HEK293 (cell line): ENCODE results near the gene SOX18.
"Not testable (repeated sequence)": the region's sequence is repeated elsewhere in the genome, so short reads cannot be mapped to it uniquely, and the experiment has no call there.

Source experiments
- CTCF ChIA-PET: fragments of 350-600 bp; formaldehyde crosslinking; extraction: SDS; loops from one replicate; lab custom pipeline; 2021; ENCODE audit warnings: antibody characterized with exemption; lab: Yijun Ruan, JAX
- POLR2A ChIA-PET: fragments of 300-600 bp; formaldehyde crosslinking; extraction: SDS; loops from one replicate; lab custom pipeline; 2020; ENCODE audit warnings: antibody characterized with exemption, inconsistent platforms; lab: Yijun Ruan, JAX
- H3K27ac ChIP-seq: fragments of 200-500 bp; sonication (Bioruptor generic); 2 replicates; pipeline ENCODE4 v1.5.1; 2014; ENCODE audit warnings: low read depth, low read length, control low read depth, inconsistent platforms; ENCODE audit errors: extremely low read depth
- H3K36me3 ChIP-seq, 2 experiments: fragments of 200-500 bp in 1 of 2; sonication (Bioruptor generic) in 1 of 2; 1 replicate in 1 of 2; 2 replicates in 1 of 2; pipeline ENCODE4 v1.5.1; 2014 to 2017; ENCODE audit warnings: inconsistent platforms in 2 of 2, low read length in 2 of 2; ENCODE audit not compliant: control insufficient read depth in 2 of 2, insufficient read depth in 1 of 2
- H3K4me1 ChIP-seq: fragments of 200-500 bp; sonication (Bioruptor generic); 2 replicates; pipeline ENCODE4 v1.5.1; 2014; ENCODE audit warnings: mild to moderate bottlenecking, low read length, inconsistent platforms; ENCODE audit not compliant: control insufficient read depth, insufficient read depth
- H3K4me3 ChIP-seq: 2 replicates; pipeline ENCODE4 v1.5.1; 2011; ENCODE audit warnings: low read depth, mild to moderate bottlenecking, control low read depth, low read length, moderate library complexity
- H3K9me3 ChIP-seq: fragments of 200-500 bp; sonication (Bioruptor generic); 2 replicates; pipeline ENCODE4 v1.5.1; 2014; ENCODE audit warnings: low read depth, low read length, inconsistent platforms; ENCODE audit not compliant: control insufficient read depth, insufficient read depth
- EGR2 ChIP-seq: fragments of 450-650 bp; formaldehyde crosslinking; IDR thresholded peaks from 2 replicates; pipeline ENCODE4 v1.5.1; 2016; ENCODE audit warnings: low read depth, missing biosample characterization, missing genetic modification characterization
- HOXC10 ChIP-seq: sonication (generic); formaldehyde crosslinking; IDR thresholded peaks from 2 replicates; pipeline ENCODE4 v1.8.1; 2023; ENCODE audit warnings: mild to moderate bottlenecking, missing genetic modification reagents
- SALL2 ChIP-seq: fragments of 450-650 bp; formaldehyde crosslinking; IDR thresholded peaks from 2 replicates; pipeline ENCODE4 v1.5.0; 2017; ENCODE audit warnings: missing biosample characterization, mild to moderate bottlenecking, missing genetic modification characterization, borderline replicate concordance
- SETDB1 ChIP-seq: IDR thresholded peaks from one replicate; pipeline ENCODE4 v1.6.1; 2017; ENCODE audit warnings: mild to moderate bottlenecking, low read length, moderate library complexity, mixed read lengths; ENCODE audit not compliant: insufficient read length
- TRIM28 ChIP-seq: IDR thresholded peaks from 2 replicates; pipeline ENCODE4 v1.6.1; 2011; ENCODE audit warnings: low read length, control low read depth, borderline replicate concordance
- WT1 ChIP-seq: fragments of 450-650 bp; formaldehyde crosslinking; IDR thresholded peaks from 2 replicates; pipeline ENCODE4 v1.5.1; 2016; ENCODE audit warnings: missing biosample characterization, missing genetic modification characterization
- ZEB2 ChIP-seq: fragments of 450-650 bp; formaldehyde crosslinking; IDR thresholded peaks from 2 replicates; pipeline ENCODE4 v1.5.1; 2016; ENCODE audit warnings: missing biosample characterization, missing genetic modification characterization
- ZFP41 ChIP-seq: fragments of 450-650 bp; formaldehyde crosslinking; IDR thresholded peaks from 2 replicates; pipeline ENCODE4 v1.5.1; 2016; ENCODE audit warnings: missing biosample characterization, missing genetic modification characterization, borderline replicate concordance
- ZNF214 ChIP-seq: fragments of 450-650 bp; formaldehyde crosslinking; IDR thresholded peaks from 2 replicates; pipeline ENCODE4 v1.5.1; 2017; ENCODE audit warnings: missing biosample characterization, mild to moderate bottlenecking, missing genetic modification characterization, borderline replicate concordance
- ZNF274 ChIP-seq, 2 experiments: fragments of 200-500 bp in 1 of 2; fragments of 450-650 bp in 1 of 2; sonication (Bioruptor generic) in 1 of 2; formaldehyde crosslinking in 1 of 2; IDR thresholded peaks; 2 replicates each; pipeline versions ENCODE4 v1.5.1 to v1.6.1; 2014 to 2016; ENCODE audit warnings: borderline replicate concordance in 1 of 2, inconsistent platforms in 1 of 2, low read length in 1 of 2, missing biosample characterization in 1 of 2, missing genetic modification characterization in 1 of 2
- ZNF416 ChIP-seq: fragments of 450-650 bp; formaldehyde crosslinking; IDR thresholded peaks from 2 replicates; pipeline ENCODE4 v1.5.1; 2016; ENCODE audit warnings: missing biosample characterization, missing genetic modification characterization
- ZNF529 ChIP-seq: fragments of 450-650 bp; formaldehyde crosslinking; IDR thresholded peaks from 2 replicates; pipeline ENCODE4 v1.5.1; 2017; ENCODE audit warnings: missing genetic modification characterization, missing biosample characterization; ENCODE audit not compliant: insufficient replicate concordance
- ZNF561 ChIP-seq: fragments of 450-650 bp; IDR thresholded peaks from 2 replicates; pipeline ENCODE4 v1.5.1; 2018; ENCODE audit warnings: missing biosample characterization, missing genetic modification characterization, borderline replicate concordance
- ZNF621 ChIP-seq: fragments of 450-650 bp; formaldehyde crosslinking; IDR thresholded peaks from 2 replicates; pipeline ENCODE4 v1.5.1; 2017; ENCODE audit warnings: missing biosample characterization, missing genetic modification characterization
- ZNF701 ChIP-seq: fragments of 450-650 bp; formaldehyde crosslinking; IDR thresholded peaks from 2 replicates; pipeline ENCODE4 v1.5.1; 2016; ENCODE audit warnings: missing biosample characterization, missing genetic modification characterization
- TF ChIP-seq, protein P1 (sequence below): fragments of 450-650 bp; formaldehyde crosslinking; IDR thresholded peaks from 2 replicates; pipeline ENCODE4 v1.5.1; 2016; ENCODE audit warnings: missing biosample characterization, missing genetic modification characterization
- TF ChIP-seq, protein P2 (sequence below): fragments of 450-650 bp; formaldehyde crosslinking; IDR thresholded peaks from 2 replicates; pipeline ENCODE4 v1.5.1; 2016; ENCODE audit warnings: missing biosample characterization, missing genetic modification characterization
- TF ChIP-seq, protein P3 (sequence below): fragments of 450-650 bp; formaldehyde crosslinking; IDR thresholded peaks from 2 replicates; pipeline ENCODE4 v1.5.1; 2016; ENCODE audit warnings: missing biosample characterization, missing genetic modification characterization
- TF ChIP-seq, protein P4 (sequence below): fragments of 450-650 bp; formaldehyde crosslinking; IDR thresholded peaks from 2 replicates; pipeline ENCODE4 v1.5.1; 2016; ENCODE audit warnings: missing biosample characterization, missing genetic modification characterization
- TF ChIP-seq, protein P5 (sequence below): fragments of 450-650 bp; formaldehyde crosslinking; IDR thresholded peaks from 2 replicates; pipeline ENCODE4 v1.5.1; 2016; ENCODE audit warnings: missing biosample characterization, missing genetic modification characterization

Gene SOX18

DNA sequence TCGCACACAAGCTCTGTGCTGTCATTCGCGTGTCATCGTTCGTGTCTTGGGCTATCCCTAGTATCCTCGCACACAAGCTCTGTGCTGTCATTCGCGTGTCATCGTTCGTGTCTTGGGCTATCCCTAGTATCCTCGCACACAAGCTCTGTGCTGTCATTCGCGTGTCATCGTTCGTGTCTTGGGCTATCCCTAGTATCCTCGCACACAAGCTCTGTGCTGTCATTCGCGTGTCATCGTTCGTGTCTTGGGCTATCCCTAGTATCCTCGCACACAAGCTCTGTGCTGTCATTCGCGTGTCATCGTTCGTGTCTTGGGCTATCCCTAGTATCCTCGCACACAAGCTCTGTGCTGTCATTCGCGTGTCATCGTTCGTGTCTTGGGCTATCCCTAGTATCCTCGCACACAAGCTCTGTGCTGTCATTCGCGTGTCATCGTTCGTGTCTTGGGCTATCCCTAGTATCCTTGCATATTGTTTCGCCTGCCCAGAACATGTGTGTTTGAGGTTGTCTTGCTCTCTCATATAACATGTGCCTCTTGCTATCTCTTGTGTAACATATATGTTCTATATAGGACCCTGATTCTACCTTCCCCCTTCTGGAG, 37.9 kb upstream of the SOX18 start:
- H3K36me3 ChIP-seq, H3K9me3 ChIP-seq, H3K4me3 ChIP-seq, H3K27ac ChIP-seq, H3K4me1 ChIP-seq, POLR2A ChIA-PET: not testable (repeated sequence)
- CTCF ChIA-PET: interaction anchor here (1.0 to 2.2 kb wide), 3 partner anchors 14 to 107 kb away, joined by 4 read pairs; partner anchors contain the start of gene SAMD10
- TF ChIP-seq TRIM28: peak; percentile 62; the same call in 1 of the 2 replicates
- TF ChIP-seq SETDB1: peak; percentile 95

DNA sequence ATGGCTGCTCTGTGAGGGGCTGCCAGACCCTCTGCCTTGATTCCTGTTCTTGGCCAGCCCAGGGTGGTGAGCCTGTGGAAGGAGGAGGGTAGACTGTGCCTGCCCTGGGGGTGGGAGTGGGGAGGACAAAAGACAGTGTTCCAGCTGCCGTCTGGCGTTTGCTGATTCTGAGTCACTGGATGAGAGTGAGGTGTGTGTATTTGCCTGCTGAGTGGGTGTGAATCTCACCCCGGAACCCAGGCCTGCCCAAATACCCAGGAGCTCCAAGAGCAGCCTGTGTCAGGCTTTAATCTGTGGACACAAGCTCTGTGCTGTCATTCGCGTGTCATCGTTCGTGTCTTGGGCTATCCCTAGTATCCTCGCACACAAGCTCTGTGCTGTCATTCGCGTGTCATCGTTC, 37.4 kb upstream of the SOX18 start:
- Histone ChIP-seq H3K4me3 (no peak overlapping the region), H3K9me3 (no peaks in the 10 kb centered on the region), H3K4me1 (no peaks in the 10 kb centered on the region; the same call in 1 of the 2 replicates)
- POLR2A ChIA-PET: no interaction called here
- CTCF ChIA-PET: interaction anchor here (1.0 to 4.8 kb wide), 4 partner anchors 15 to 107 kb away, joined by 4 to 35 read pairs (median 4); partner anchors contain the start of gene SAMD10
- TF ChIP-seq SALL2 (tag by site-specific recombination) (no peak), ZNF561 (tag by site-specific recombination) (no peak), ZNF529 (no peak), ZNF214 (tag by site-specific recombination) (no peak), EGR2 (tag by site-specific recombination) (no peak), ZFP41 (tag by site-specific recombination) (no peak), ZNF274 (IDR thresholded peaks at IDR 0.05; ENCODE audit: low read length) (no peak), ZNF274 (tag by site-specific recombination; IDR thresholded peaks at IDR 0.05; ENCODE audit: borderline replicate concordance) (no peak), SETDB1 (no peak), ZEB2 (tag by site-specific recombination) (no peak), WT1 (tag by site-specific recombination) (no peak), ZNF416 (tag by site-specific recombination) (no peak), HOXC10 (no peak), ZNF621 (no peak), ZNF701 (tag by site-specific recombination) (no peak)
- TF ChIP-seq, protein P1, sequence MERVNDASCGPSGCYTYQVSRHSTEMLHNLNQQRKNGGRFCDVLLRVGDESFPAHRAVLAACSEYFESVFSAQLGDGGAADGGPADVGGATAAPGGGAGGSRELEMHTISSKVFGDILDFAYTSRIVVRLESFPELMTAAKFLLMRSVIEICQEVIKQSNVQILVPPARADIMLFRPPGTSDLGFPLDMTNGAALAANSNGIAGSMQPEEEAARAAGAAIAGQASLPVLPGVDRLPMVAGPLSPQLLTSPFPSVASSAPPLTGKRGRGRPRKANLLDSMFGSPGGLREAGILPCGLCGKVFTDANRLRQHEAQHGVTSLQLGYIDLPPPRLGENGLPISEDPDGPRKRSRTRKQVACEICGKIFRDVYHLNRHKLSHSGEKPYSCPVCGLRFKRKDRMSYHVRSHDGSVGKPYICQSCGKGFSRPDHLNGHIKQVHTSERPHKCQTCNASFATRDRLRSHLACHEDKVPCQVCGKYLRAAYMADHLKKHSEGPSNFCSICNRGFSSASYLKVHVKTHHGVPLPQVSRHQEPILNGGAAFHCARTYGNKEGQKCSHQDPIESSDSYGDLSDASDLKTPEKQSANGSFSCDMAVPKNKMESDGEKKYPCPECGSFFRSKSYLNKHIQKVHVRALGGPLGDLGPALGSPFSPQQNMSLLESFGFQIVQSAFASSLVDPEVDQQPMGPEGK: no peak
- TF ChIP-seq, protein P2, sequence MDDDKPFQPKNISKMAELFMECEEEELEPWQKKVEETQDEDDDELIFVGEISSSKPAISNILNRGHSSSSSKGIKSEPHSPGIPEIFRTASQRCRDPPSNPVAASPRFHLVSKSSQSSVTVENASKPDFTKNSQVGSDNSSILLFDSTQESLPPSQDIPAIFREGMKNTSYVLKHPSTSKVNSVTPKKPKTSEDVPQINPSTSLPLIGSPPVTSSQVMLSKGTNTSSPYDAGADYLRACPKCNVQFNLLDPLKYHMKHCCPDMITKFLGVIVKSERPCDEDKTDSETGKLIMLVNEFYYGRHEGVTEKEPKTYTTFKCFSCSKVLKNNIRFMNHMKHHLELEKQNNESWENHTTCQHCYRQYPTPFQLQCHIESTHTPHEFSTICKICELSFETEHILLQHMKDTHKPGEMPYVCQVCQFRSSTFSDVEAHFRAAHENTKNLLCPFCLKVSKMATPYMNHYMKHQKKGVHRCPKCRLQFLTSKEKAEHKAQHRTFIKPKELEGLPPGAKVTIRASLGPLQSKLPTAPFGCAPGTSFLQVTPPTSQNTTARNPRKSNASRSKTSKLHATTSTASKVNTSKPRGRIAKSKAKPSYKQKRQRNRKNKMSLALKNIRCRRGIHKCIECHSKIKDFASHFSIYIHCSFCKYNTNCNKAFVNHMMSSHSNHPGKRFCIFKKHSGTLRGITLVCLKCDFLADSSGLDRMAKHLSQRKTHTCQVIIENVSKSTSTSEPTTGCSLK (tag by site-specific recombination): no peak
- TF ChIP-seq, protein P3, sequence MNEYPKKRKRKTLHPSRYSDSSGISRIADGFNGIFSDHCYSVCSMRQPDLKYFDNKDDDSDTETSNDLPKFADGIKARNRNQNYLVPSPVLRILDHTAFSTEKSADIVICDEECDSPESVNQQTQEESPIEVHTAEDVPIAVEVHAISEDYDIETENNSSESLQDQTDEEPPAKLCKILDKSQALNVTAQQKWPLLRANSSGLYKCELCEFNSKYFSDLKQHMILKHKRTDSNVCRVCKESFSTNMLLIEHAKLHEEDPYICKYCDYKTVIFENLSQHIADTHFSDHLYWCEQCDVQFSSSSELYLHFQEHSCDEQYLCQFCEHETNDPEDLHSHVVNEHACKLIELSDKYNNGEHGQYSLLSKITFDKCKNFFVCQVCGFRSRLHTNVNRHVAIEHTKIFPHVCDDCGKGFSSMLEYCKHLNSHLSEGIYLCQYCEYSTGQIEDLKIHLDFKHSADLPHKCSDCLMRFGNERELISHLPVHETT (tag by site-specific recombination): no peak
- TF ChIP-seq, protein P4, sequence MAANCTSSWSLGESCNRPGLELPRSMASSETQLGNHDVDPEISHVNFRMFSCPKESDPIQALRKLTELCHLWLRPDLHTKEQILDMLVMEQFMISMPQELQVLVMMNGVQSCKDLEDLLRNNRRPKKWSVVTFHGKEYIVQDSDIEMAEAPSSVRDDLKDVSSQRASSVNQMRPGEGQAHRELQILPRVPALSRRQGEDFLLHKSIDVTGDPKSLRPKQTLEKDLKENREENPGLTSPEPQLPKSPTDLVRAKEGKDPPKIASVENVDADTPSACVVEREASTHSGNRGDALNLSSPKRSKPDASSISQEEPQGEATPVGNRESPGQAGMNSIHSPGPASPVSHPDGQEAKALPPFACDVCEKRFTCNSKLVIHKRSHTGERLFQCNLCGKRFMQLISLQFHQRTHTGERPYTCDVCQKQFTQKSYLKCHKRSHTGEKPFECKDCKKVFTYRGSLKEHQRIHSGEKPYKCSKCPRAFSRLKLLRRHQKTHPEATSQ (tag by site-specific recombination): no peak
- TF ChIP-seq, protein P5, sequence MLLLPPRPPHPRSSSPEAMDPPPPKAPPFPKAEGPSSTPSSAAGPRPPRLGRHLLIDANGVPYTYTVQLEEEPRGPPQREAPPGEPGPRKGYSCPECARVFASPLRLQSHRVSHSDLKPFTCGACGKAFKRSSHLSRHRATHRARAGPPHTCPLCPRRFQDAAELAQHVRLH (tag by site-specific recombination): no peak
- TF ChIP-seq, all 188 proteins: peak for 0
- H3K36me3 ChIP-seq: no peaks in the 10 kb centered on the region
- no peak overlapping the region for H3K27ac ChIP-seq
